Measurements from ENCODE around the gene TCF7L2. TPM values are rescaled to one million over a fixed set of nuclear protein-coding genes. Genes with fewer than 3 reads are reported as not detected.
A peak's percentile ranks its signal among the peaks of the same experiment; 100 is the strongest.

The TCF7L2 gene
- polyA plus RNA-seq, 3 donors: 2.1 to 23.5 (median 6.1) TPM

DNA sequence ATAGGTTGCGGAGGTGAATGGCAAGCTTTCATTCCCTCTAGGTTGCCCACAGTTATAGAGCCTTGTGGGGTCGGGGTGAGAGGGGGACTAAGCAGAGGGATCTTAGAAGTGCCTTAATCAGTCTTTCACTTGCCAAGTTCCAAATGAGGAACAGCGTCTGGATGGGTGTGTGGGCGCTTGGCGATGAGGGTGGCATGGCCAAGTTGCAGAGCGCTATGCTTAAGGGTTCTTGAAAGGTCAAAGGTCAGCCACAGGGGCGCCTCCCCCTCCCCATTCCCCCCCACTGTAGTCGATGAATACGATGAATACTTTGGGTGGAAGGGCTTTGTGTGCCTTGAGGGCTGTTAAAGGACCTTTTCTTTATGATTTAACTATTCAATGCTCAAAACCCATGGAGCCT is 185.0 kb downstream of the TCF7L2 start:
- H3K9me3 Mint-ChIP-seq: peaks cover 0 to 3% (median 0%) of the 10 kb centered on the region in 7 donors
- no peak overlapping the region for H3K27ac ChIP-seq (ENCODE audit: low read depth in 1 of 2, low read length in 2 of 2)
- no peak for TF ChIP-seq CTCF (IDR thresholded peaks at IDR 0.05)
- H3K4me2 ChIP-seq (replicated peaks; ENCODE audit: extremely low read depth, low read length, poor library complexity, severe bottlenecking): no peak overlapping the region
- H3K79me2 ChIP-seq (ENCODE audit: insufficient read depth, low read length): no peaks in the 10 kb centered on the region
- no peaks in the 10 kb centered on the region for H3K36me3 ChIP-seq (replicated peaks in 1 of 2; ENCODE audit: control insufficient read depth in 1 of 2, insufficient read depth in 2 of 2, low read length in 2 of 2)
- peaks cover 89% of the 10 kb centered on the region for H4K20me1 ChIP-seq (ENCODE audit: insufficient read depth, low read length)
- H3K27me3 Mint-ChIP-seq (ENCODE audit: low read depth in 3 of 3): peaks cover 5 to 11% (median 6%) of the 10 kb centered on the region in 3 donors
- H3K27me3 ChIP-seq (ENCODE audit: control insufficient read depth in 2 of 2, insufficient read depth in 2 of 2, low read length in 2 of 2): no peaks in the 10 kb centered on the region
- H3K4me3 ChIP-seq (replicated peaks in 1 of 3; ENCODE audit: low read depth in 2 of 3, low read length in 3 of 3): no peak overlapping the region
- H3K27ac Mint-ChIP-seq: no peak overlapping the region
- H3K36me3 Mint-ChIP-seq: peaks cover 8 to 15% of the 10 kb centered on the region in 2 donors
- no peak for DNase-seq
- peaks cover 31 to 40% of the 10 kb centered on the region in 2 donors for H3K4me1 ChIP-seq (ENCODE audit: control insufficient read depth in 1 of 2, insufficient read depth in 2 of 2, low read length in 2 of 2)
- WGBS (ENCODE audit: insufficient coverage): no CpG with 5 or more reads among the region's 9 CpGs
- H3K9me3 ChIP-seq (replicated peaks in 1 of 2; ENCODE audit: control insufficient read depth in 1 of 2, insufficient read depth in 1 of 2, low read length in 2 of 2): no peaks in the 10 kb centered on the region
- H3K4me1 Mint-ChIP-seq: peaks cover 46% of the 10 kb centered on the region
- intact Hi-C loops (cut with micrococcal nuclease): loop anchor here in 1 of 2 donors (5.0 kb wide), 1 partner anchor 252 kb away; no protein-coding TSS in a partner anchor
- H3K4me3 Mint-ChIP-seq: no peak overlapping the region
- no peak overlapping the region for H3K9ac ChIP-seq (ENCODE audit: insufficient read depth, low read length, poor library complexity, severe bottlenecking)
- H2AFZ ChIP-seq (ENCODE audit: insufficient read depth, low read depth, low read length, poor library complexity, severe bottlenecking): no peak overlapping the region

GRCh38 chr10:113137941-113138685 is 188.1 kb downstream of the TCF7L2 start:
- H3K36me3 ChIP-seq (replicated peaks in 1 of 2; ENCODE audit: control insufficient read depth in 1 of 2, insufficient read depth in 2 of 2, low read length in 2 of 2): peaks cover 7 to 22% of the 10 kb centered on the region in 2 donors
- WGBS (ENCODE audit: insufficient coverage): no CpG with 5 or more reads among the region's 3 CpGs
- Mint-ChIP-seq H3K27ac (peak overlapping the region in 3 of 7 donors; percentile 33 to 47 (median 41)), H3K4me1 (peaks cover 33% of the 10 kb centered on the region), H3K4me3 (peak overlapping the region in 1 of 2 donors; percentile 2), H3K36me3 (peaks cover 29 to 34% of the 10 kb centered on the region in 2 donors), H3K27me3 (ENCODE audit: low read depth in 3 of 3) (peaks cover 0 to 6% (median 1%) of the 10 kb centered on the region in 3 donors), H3K9me3 (peaks cover 0 to 3% (median 0%) of the 10 kb centered on the region in 7 donors)
- H3K9me3 ChIP-seq (replicated peaks in 1 of 2; ENCODE audit: control insufficient read depth in 1 of 2, insufficient read depth in 1 of 2, low read length in 2 of 2): no peaks in the 10 kb centered on the region
- TF ChIP-seq CTCF (IDR thresholded peaks at IDR 0.05): no peak
- H3K4me2 ChIP-seq (replicated peaks; ENCODE audit: extremely low read depth, low read length, poor library complexity, severe bottlenecking): no peak overlapping the region
- intact Hi-C loops (cut with micrococcal nuclease): loop anchor here in 1 of 2 donors (5.0 kb wide), 1 partner anchor 249 kb away; no protein-coding TSS in a partner anchor
- peaks cover 73% of the 10 kb centered on the region for H4K20me1 ChIP-seq (ENCODE audit: insufficient read depth, low read length)
- no peaks in the 10 kb centered on the region for H3K79me2 ChIP-seq (ENCODE audit: insufficient read depth, low read length)
- no peak overlapping the region for H2AFZ ChIP-seq (ENCODE audit: insufficient read depth, low read depth, low read length, poor library complexity, severe bottlenecking)
- H3K9ac ChIP-seq (ENCODE audit: insufficient read depth, low read length, poor library complexity, severe bottlenecking): no peak overlapping the region
- DNase-seq: peak; percentile 16 to 76 (median 45)
- no peak overlapping the region for H3K27ac ChIP-seq (ENCODE audit: low read depth in 1 of 2, low read length in 2 of 2)
- H3K4me1 ChIP-seq (ENCODE audit: control insufficient read depth in 1 of 2, insufficient read depth in 2 of 2, low read length in 2 of 2): peaks cover 25 to 31% of the 10 kb centered on the region in 2 donors
- no peaks in the 10 kb centered on the region for H3K27me3 ChIP-seq (ENCODE audit: control insufficient read depth in 2 of 2, insufficient read depth in 2 of 2, low read length in 2 of 2)
- no peak overlapping the region for H3K4me3 ChIP-seq (replicated peaks in 1 of 3; ENCODE audit: low read depth in 2 of 3, low read length in 3 of 3)
